Coronary artery (tissue), 2 donors: ENCODE results near the gene CDH23.

Source experiments
- DNase-seq: peaks from one replicate; pipeline ENCODE4 v3.0.0-alpha.2; 2017; ENCODE audit warnings: low spot score
- H3K27ac ChIP-seq, 2 donors: fragments of 200-600 bp; sonication (generic); one replicate each; pipeline ENCODE4 v1.5.1; 2016 to 2019
- H3K4me3 ChIP-seq: fragments of 200-600 bp; sonication (generic); 2 replicates; pipeline ENCODE4 v1.5.1; 2016; ENCODE audit warnings: mild to moderate bottlenecking, moderate library complexity
- CTCF ChIP-seq: fragments of 200-600 bp; sonication (generic); IDR thresholded peaks from one replicate; pipeline ENCODE4 v1.5.1; 2019; ENCODE audit warnings: antibody characterized with exemption

The CDH23 gene

GRCh38 chr10:71564194-71564820 lies 167.6 kb downstream of the CDH23 start:
- TF ChIP-seq CTCF, result no peak
- H3K27ac ChIP-seq, result no peak overlapping the region
- no peak overlapping the region for H3K4me3 ChIP-seq
- DNase-seq, result no peak

GRCh38 chr10:71565284-71566000 lies 168.7 kb downstream of the CDH23 start:
- no peak overlapping the region for H3K4me3 ChIP-seq
- no peak for TF ChIP-seq CTCF
- H3K27ac ChIP-seq, result no peak overlapping the region
- no peak for DNase-seq

DNA sequence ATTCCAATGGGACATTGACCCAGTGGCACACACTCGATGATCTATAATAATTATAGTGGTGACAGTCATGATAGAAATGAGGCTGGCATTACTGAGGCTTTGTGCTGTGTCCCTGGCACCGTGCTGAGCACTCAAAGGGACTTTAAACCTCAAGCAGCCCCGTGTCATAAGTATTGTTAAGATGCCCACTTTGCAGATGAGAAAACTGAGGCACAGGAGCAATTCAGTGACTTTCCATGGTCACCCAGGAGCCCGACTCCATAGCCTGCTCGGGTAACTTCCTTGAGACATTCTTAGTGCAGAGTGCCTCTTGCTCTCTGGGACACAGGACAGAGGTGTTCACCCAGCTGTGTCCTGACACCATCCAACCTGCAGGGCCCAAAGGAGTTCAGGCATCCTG lies 170.3 kb downstream of the CDH23 start:
- no peak overlapping the region for H3K27ac ChIP-seq
- no peak for DNase-seq
- H3K4me3 ChIP-seq, result no peak overlapping the region
- no peak for TF ChIP-seq CTCF

DNA sequence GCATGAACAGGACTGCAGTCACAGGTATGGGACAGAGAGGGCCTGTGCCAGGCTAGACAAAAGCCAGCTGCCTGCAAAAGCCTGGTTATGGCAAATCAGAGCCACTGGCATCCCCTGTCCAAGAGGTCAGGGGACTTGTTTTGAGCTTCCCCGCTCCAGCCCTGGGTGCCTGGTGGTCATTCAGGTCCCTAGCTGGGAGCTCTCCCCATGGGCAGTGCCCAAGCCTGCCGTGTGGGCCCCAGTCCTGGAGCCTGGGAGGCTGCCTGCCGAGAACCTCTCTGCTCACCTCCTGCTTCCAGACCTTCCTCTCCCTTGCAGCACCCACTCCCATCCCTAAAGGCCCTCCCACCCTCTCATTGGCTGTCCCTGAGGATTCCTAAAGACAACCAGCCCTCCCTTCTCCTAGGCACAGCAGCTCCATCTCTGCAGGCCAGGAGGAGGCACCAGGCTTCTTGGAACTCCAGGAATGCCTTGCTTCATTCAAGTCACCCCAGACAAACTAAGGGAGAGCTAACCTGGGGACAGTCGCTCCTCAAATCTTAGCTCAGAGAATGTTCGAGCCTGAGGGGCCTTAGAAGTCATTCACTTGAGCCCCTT lies 172.3 kb downstream of the CDH23 start:
- no peak for TF ChIP-seq CTCF
- H3K27ac ChIP-seq, result no peak overlapping the region
- DNase-seq, result no peak
- no peak overlapping the region for H3K4me3 ChIP-seq

DNA sequence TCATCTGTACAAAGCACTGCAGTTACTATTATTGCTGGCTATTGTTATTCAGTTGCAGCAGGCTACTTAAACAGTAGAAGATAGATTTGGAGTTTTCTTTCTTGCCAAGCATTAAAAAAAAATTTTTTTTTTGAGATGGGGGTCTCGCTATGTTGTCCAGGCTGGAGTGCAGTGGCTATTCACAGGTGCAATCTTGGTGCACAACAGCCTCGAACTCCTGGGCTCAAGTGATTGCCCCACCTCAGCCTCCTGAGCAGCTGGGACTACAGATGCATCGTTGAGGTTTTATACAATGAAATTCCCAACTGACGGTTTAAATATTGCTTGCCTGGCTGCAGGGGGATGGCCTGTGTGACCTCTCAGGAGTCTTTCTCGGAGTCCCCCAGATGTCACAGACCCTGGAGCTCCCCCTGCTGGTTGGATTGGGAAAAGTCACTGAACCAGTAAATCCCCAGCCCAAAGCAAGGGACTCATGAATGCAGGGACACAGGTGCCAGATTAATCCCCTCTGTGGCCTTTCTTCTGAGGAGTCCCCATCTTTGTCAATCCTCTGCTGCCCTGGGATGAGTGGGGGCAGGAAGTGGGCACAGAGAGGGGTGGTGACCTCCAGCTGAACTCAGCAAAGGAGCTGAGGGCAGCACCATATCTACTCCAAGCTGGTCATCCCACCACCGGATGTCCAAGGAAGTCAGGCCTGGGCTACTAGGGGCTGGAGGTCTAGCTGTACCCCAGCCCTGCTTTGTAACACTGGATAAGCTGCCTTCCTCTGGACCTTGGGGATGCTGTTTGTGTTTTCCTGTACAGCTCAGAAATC lies 173.3 kb downstream of the CDH23 start:
- no peak overlapping the region for H3K4me3 ChIP-seq
- no peak overlapping the region for H3K27ac ChIP-seq
- DNase-seq, result no peak

More for the DNA sequence above, 173.3 kb downstream of the CDH23 start:
- peak; percentile 65 for TF ChIP-seq CTCF
